BLaER1 (cell line): ENCODE data around the gene PGA3.
"Not testable (repeated sequence)": the region's sequence is repeated elsewhere in the genome, so short reads cannot be mapped to it uniquely, and the experiment has no call there.

Experiments used
- H3K27ac ChIP-seq: shearing (Covaris generic); formaldehyde crosslinking; 2 replicates; pipeline ENCODE4 v1.8.1; 2022
- H3K27me3 ChIP-seq: shearing (Covaris generic); formaldehyde crosslinking; 2 replicates; pipeline ENCODE4 v1.8.1; 2022
- H3K36me3 ChIP-seq: shearing (Covaris generic); formaldehyde crosslinking; 2 replicates; pipeline ENCODE4 v1.8.1; 2022
- H3K4me1 ChIP-seq: shearing (Covaris generic); formaldehyde crosslinking; 2 replicates; pipeline ENCODE4 v1.8.1; 2022
- H3K4me2 ChIP-seq: shearing (Covaris generic); formaldehyde crosslinking; 2 replicates; pipeline ENCODE4 v1.8.1; 2022
- H3K4me3 ChIP-seq: shearing (Covaris generic); formaldehyde crosslinking; 2 replicates; pipeline ENCODE4 v1.8.1; 2022
- H3K9ac ChIP-seq: shearing (Covaris generic); formaldehyde crosslinking; 2 replicates; pipeline ENCODE4 v1.8.1; 2022
- H3K9me3 ChIP-seq: shearing (Covaris generic); formaldehyde crosslinking; 2 replicates; pipeline ENCODE4 v1.8.1; 2022
- H4K20me1 ChIP-seq: shearing (Covaris generic); formaldehyde crosslinking; 2 replicates; pipeline ENCODE4 v1.8.1; 2022
- Cebpa-rat ChIP-seq: shearing (Covaris generic); IDR thresholded peaks from 2 replicates; pipeline ENCODE4 v1.8.1; 2022

Gene PGA3

DNA sequence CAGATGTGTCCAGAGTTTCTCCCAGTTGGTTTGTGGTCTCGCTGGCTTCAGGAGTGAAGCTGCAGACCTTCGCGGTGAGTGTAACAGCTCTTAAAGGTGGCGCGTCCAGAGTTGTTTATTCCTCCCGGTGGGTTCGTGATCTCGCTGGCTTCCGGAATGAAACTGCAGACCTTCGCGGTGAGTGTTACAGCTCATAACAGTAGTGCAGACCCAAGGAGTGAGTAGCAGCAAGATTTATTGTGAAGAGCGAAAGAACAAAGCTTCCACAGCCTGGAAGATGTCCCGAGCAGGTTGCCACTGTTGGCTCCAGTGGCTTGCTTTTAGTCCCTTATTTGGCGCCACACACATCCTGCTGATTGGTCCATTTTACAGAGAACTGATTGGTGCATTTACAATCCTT is 1.8 kb upstream of the PGA3 start:
- H3K4me2 ChIP-seq, result peak overlapping the region; percentile 49
- no peaks in the 10 kb centered on the region for H3K27me3 ChIP-seq
- no peaks in the 10 kb centered on the region for H3K36me3 ChIP-seq

DNA sequence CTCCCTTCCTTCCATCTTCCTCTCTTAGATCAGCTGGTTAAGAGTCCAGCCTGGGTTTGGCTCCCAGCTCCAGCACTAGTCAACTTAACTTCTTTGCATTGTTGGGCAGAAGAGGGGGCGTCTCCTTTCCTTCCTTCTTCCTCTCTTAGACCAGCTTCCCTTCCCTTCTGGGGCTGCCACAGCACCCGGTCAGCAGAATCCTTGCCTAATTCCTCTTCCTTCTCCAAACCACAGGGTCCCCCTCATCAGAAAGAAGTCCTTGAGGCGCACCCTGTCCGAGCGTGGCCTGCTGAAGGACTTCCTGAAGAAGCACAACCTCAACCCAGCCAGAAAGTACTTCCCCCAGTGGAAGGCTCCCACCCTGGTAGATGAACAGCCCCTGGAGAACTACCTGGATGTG is 558 bp downstream of the PGA3 start:
- not testable (repeated sequence) for H3K36me3 ChIP-seq

More for the DNA sequence above, 1.8 kb upstream of the PGA3 start:
- Histone ChIP-seq H3K9me3 (peaks cover 15% of the 10 kb centered on the region), H3K27ac (no peak overlapping the region), H4K20me1 (no peaks in the 10 kb centered on the region), H3K9ac (no peak overlapping the region), H3K4me3 (no peak overlapping the region), H3K4me1 (peaks cover 21% of the 10 kb centered on the region)
- no peak for TF ChIP-seq Cebpa-rat

DNA sequence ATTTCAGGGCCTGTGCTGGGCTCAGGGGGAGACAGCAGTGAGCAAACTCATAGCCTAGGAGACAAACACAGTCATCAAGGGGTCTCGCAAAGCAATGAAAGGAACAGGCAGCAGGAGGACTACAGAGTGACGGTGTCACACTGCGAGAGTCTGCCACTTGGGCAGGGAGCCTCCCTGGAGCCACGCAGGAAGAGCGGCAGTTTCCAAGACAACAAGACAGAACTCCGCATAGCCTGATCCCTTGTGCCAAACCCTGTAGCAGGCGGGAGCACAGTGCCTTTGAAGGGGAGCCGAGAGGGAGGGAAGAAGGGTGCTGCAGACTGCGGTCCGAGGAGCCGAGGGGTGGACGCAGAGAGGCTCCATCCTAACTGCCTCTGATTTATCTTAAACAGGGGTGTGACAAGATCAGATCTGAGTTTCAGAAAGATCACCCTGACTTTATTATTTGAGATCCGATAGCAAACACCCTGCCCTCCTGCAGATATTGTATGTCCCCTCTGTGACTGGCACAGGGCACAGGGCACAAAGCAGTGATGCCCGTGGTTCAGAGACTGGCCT is 1.3 kb downstream of the PGA3 start:
- not testable (repeated sequence) for H3K27ac ChIP-seq, H3K9ac ChIP-seq, H3K36me3 ChIP-seq, H3K4me3 ChIP-seq, H3K9me3 ChIP-seq, H4K20me1 ChIP-seq, H3K4me2 ChIP-seq, H3K27me3 ChIP-seq
- H3K4me1 ChIP-seq, result peaks cover 21% of the 10 kb centered on the region

More for the DNA sequence above, 558 bp downstream of the PGA3 start:
- H3K27me3 ChIP-seq, H4K20me1 ChIP-seq, H3K27ac ChIP-seq, H3K9ac ChIP-seq, H3K9me3 ChIP-seq, H3K4me2 ChIP-seq, H3K4me3 ChIP-seq: not testable (repeated sequence)
- peaks cover 21% of the 10 kb centered on the region for H3K4me1 ChIP-seq

DNA sequence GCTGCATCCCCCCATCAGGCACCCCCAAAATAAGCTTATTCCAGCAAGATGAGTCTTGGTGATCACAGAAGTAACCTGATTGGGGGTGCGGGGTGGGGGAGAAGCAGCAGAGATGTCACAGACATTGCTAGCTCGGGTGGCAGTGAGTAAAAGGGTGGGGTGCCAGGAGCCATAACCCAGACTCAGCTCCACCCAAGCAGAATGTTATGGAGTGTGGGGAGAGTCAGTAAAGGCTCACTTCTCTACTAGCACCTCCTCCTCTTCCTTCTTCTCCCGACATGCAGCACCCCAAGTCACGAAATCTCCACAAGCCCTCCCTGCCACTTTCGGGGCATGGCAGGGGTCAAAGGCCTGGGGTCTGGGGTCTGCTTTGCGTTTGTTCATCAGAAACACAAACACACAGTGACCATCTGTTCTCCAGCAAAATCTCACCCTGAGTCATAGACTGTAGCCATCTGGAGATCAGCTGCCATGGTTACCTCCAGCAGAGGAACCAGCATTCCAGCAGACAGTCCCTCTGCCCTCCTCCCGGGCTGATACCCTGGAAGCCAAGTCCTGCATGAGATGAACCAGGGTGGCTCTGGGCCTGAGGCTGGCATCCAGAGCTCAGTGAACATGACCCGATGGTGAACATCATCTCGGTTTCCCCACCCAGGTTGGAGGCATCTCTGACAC is 4.5 kb downstream of the PGA3 start:
- not testable (repeated sequence) for H3K36me3 ChIP-seq, H3K4me3 ChIP-seq, H3K9me3 ChIP-seq, H3K9ac ChIP-seq, H3K27ac ChIP-seq, H3K4me1 ChIP-seq, H3K4me2 ChIP-seq, H3K27me3 ChIP-seq, H4K20me1 ChIP-seq

DNA sequence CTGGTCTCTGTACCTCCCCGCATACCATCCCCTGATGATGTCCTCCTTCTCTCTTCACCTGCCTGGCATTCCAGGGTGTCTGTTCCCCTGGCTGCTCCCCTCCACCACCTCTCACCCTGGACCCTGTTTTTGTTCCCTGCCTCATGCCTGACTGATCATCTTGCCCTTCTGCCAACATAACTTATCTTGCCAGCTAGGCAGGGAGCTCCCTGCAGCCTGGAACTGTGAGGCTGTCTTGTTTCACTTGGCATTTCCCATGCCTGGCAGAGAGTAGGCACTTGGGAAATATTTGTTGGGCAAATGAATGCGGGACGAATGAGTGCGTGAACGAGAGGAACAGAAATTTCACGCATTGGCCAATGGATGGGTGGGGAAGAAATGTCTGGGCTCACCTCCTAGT is 7.3 kb downstream of the PGA3 start:
- not testable (repeated sequence) for H3K9me3 ChIP-seq, H3K4me1 ChIP-seq, H3K9ac ChIP-seq, H3K4me2 ChIP-seq, H3K4me3 ChIP-seq, H3K36me3 ChIP-seq, H4K20me1 ChIP-seq, H3K27me3 ChIP-seq, H3K27ac ChIP-seq

DNA sequence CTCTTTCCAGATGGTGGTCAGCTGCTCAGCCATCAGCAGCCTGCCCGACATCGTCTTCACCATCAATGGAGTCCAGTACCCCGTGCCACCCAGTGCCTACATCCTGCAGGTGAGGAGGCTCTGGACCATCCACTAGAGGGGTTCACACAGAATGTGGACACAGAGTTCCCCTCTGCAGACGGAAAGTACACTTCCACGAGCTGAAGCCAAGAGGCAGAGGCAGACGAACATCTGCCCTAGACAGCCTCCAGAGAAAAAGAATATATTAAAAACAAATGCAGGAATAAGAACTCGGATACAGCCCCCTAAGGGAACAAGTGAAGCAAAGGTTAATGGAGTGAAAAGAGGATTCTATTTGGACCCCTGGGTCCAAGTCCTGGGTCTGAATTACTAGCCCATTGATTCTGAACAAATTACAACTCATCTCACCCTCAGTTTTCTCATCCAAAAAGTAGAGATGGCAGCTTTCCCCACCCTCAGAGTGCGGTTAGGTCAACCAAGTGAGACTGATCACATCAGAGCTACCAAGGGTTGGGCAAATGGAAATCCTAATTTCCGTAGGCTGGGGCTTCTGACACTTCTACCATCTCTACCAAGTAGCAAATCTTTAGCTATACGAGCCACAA is 8.1 kb downstream of the PGA3 start:
- H4K20me1 ChIP-seq, H3K9me3 ChIP-seq, H3K4me1 ChIP-seq, H3K36me3 ChIP-seq, H3K9ac ChIP-seq, H3K27ac ChIP-seq, H3K4me3 ChIP-seq, H3K27me3 ChIP-seq: not testable (repeated sequence)
- 0 out of 2 replicates have a peak overlapping the region, but pooled peaks have one; percentile 30 for H3K4me2 ChIP-seq

DNA sequence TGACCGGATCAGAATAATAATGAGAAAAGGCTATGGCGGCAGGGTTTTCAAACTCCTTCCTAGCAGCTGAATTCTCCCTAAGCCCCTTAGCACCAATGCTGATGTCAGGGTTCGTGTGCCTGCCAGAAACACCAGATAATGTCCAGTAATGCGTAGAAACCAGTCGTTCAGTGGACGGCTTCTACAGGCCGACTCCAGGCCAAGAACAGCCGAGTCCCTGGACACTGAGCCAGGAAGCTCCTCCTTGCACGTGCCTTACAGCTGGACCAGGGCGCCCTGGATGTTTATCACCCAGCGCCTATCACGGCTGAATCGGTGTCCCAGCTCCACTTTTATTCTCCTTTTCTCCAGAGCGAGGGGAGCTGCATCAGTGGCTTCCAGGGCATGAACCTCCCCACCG is 8.9 kb downstream of the PGA3 start:
- H4K20me1 ChIP-seq, H3K4me2 ChIP-seq, H3K4me1 ChIP-seq, H3K36me3 ChIP-seq, H3K9ac ChIP-seq, H3K9me3 ChIP-seq, H3K4me3 ChIP-seq, H3K27me3 ChIP-seq, H3K27ac ChIP-seq: not testable (repeated sequence)

DNA sequence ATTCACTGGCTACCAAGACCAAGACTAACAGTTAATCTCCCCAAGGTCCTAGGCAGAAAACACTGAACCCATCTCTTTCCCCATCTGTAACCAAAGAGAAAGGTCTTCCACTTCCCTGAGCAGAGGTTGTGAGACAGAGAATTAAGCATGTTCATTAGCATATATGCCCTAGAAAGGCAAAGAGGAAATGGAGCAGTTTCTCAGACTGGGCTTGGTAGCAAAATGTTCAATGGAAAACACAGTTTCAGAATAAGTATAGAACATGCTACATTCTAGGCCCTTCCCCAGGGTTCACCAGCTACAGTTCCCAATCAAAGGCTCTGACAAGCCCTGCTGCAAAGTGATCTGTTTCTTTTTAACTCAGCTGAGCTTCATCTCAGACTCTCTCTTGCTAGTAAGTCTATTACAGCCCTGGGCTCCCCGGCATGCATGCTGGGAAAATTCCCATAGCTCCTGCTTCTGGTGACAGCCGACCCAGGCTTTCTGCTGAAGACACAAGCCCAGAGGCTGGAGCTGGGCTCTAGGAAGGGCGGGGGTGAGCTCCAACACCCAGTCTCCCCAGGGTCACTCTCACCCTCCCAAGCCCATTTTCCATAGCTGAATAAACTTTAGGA is 10.5 kb downstream of the PGA3 start:
- not testable (repeated sequence) for H3K27me3 ChIP-seq, H4K20me1 ChIP-seq, H3K9me3 ChIP-seq, H3K4me2 ChIP-seq, H3K9ac ChIP-seq, H3K27ac ChIP-seq, H3K36me3 ChIP-seq, H3K4me3 ChIP-seq, H3K4me1 ChIP-seq

DNA sequence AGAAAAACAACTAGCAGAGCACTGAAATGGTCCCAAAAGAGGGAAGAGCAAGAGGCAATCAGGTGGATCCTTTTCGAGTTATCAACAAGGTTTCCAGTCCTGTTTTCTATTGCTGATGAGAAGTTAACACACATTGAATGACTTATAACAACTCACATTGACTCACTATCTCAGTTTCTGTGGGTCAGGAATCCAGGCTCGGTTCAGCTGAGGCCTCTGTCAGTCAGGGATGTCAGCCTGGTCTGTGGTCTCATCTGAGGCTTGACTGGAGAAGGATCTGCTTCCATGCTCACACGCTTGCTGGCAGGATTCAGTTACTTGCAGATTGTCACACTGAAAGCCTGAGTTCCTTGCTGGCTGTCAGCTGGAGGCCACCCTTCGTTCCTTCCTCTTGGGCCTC is 15.0 kb downstream of the PGA3 start:
- not testable (repeated sequence) for H3K27ac ChIP-seq

DNA sequence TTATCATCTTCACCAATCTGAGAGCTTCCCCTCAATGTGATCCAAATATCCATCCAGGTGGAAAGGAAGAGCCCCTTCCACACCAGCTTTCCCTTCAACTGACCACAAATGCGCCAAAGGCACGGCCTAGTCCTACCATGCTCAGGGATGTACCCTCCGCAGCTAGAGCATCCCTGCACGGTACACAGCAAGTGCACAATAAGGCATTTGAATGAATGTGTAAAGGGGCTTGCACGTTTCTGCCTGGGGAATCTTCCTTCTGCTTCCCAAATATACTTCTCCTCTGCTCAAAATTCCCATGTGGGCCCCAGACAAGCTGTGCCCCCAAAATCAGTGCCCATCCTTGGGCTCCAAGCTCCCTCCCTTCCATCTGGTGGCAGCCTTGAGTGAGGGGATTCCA is 15.7 kb downstream of the PGA3 start:
- H3K4me2 ChIP-seq, H3K9ac ChIP-seq, H3K9me3 ChIP-seq: not testable (repeated sequence)

More for the DNA sequence above, 15.0 kb downstream of the PGA3 start:
- not testable (repeated sequence) for H4K20me1 ChIP-seq, H3K4me1 ChIP-seq, H3K27me3 ChIP-seq, H3K9me3 ChIP-seq, H3K4me3 ChIP-seq, H3K4me2 ChIP-seq, H3K9ac ChIP-seq, H3K36me3 ChIP-seq

DNA sequence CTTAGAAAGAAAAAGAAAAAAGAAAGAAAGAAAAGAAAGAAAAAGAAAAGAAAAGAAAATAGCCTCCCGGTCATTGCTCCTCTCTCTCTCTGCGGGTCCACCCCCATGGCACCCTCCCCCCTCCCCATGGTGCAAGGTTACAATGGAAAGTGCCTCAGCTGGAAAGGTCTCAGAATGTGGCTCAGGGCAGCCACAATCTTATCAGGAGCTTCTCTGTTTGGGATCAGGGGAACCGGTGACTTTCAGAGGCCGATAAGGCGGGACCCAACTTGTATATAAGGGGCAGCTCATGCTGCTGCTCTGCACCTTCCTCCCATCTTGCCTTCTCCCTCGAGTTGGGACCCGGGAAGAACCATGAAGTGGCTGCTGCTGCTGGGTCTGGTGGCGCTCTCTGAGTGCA is 18.7 kb downstream of the PGA3 start, which contains the start of gene PGA4:
PGA4 (plus strand) TSS at position 301 of the 400 bp plus-strand sequence; CDS start at position 355, 54 bp downstream.
- not testable (repeated sequence) for H3K4me1 ChIP-seq, H4K20me1 ChIP-seq, H3K27ac ChIP-seq, H3K9ac ChIP-seq, H3K36me3 ChIP-seq, H3K27me3 ChIP-seq, H3K4me2 ChIP-seq, H3K9me3 ChIP-seq, H3K4me3 ChIP-seq

More for the DNA sequence above, 15.7 kb downstream of the PGA3 start:
- H3K27me3 ChIP-seq, H3K27ac ChIP-seq, H3K4me3 ChIP-seq, H3K36me3 ChIP-seq, H3K4me1 ChIP-seq, H4K20me1 ChIP-seq: not testable (repeated sequence)

DNA sequence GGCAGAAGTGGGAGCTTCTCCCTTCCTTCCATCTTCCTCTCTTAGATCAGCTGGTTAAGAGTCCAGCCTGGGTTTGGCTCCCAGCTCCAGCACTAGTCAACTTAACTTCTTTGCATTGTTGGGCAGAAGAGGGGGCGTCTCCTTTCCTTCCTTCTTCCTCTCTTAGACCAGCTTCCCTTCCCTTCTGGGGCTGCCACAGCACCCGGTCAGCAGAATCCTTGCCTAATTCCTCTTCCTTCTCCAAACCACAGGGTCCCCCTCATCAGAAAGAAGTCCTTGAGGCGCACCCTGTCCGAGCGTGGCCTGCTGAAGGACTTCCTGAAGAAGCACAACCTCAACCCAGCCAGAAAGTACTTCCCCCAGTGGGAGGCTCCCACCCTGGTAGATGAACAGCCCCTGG is 19.4 kb downstream of the PGA3 start:
- H3K27me3 ChIP-seq, H3K9me3 ChIP-seq, H4K20me1 ChIP-seq, H3K4me1 ChIP-seq, H3K4me3 ChIP-seq, H3K9ac ChIP-seq, H3K36me3 ChIP-seq, H3K4me2 ChIP-seq, H3K27ac ChIP-seq: not testable (repeated sequence)

DNA sequence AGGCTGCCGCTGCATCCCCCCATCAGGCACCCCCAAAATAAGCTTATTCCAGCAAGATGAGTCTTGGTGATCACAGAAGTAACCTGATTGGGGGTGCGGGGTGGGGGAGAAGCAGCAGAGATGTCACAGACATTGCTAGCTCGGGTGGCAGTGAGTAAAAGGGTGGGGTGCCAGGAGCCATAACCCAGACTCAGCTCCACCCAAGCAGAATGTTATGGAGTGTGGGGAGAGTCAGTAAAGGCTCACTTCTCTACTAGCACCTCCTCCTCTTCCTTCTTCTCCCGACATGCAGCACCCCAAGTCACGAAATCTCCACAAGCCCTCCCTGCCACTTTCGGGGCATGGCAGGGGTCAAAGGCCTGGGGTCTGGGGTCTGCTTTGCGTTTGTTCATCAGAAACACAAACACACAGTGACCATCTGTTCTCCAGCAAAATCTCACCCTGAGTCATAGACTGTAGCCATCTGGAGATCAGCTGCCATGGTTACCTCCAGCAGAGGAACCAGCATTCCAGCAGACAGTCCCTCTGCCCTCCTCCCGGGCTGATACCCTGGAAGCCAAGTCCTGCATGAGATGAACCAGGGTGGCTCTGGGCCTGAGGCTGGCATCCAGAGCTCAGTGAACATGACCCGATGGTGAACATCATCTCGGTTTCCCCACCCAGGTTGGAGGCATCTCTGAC is 23.3 kb downstream of the PGA3 start:
- H3K4me1 ChIP-seq, H3K4me2 ChIP-seq, H3K27me3 ChIP-seq, H3K27ac ChIP-seq, H3K36me3 ChIP-seq, H3K9ac ChIP-seq, H4K20me1 ChIP-seq, H3K4me3 ChIP-seq, H3K9me3 ChIP-seq: not testable (repeated sequence)

DNA sequence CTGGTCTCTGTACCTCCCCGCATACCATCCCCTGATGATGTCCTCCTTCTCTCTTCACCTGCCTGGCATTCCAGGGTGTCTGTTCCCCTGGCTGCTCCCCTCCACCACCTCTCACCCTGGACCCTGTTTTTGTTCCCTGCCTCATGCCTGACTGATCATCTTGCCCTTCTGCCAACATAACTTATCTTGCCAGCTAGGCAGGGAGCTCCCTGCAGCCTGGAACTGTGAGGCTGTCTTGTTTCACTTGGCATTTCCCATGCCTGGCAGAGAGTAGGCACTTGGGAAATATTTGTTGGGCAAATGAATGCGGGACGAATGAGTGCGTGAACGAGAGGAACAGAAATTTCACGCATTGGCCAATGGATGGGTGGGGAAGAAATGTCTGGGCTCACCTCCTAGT is 26.1 kb downstream of the PGA3 start:
- H3K9me3 ChIP-seq, H3K36me3 ChIP-seq, H3K27ac ChIP-seq, H3K4me2 ChIP-seq, H3K4me1 ChIP-seq, H4K20me1 ChIP-seq, H3K9ac ChIP-seq, H3K27me3 ChIP-seq, H3K4me3 ChIP-seq: not testable (repeated sequence)
